GM10248 (cell line): ENCODE measurements around the gene AUH.
A peak's percentile ranks its signal among the peaks of the same experiment; 100 is the strongest.

Experiments
- CTCF ChIA-PET: fragments of 300-600 bp; sonication (Branson Sonifier 250); formaldehyde crosslinking; extraction: SDS; loops from one replicate; lab custom pipeline; 2021; ENCODE audit warnings: antibody characterized with exemption; lab: Yijun Ruan, JAX
- POLR2A ChIA-PET: fragments of 350-650 bp; sonication (Branson Sonifier 250); formaldehyde crosslinking; extraction: SDS; loops from one replicate; lab custom pipeline; 2020; ENCODE audit warnings: antibody characterized with exemption; lab: Yijun Ruan, JAX
- DNase-seq: peaks from one replicate; pipeline ENCODE4 v3.0.0; 2012; ENCODE audit errors: extremely low spot score
- TF ChIP-seq, protein P1 (sequence below): IDR thresholded peaks from 2 replicates; pipeline ENCODE4 v1.5.1; 2012; ENCODE audit warnings: mild to moderate bottlenecking, low read depth; ENCODE audit errors: extremely low read depth, missing control alignments, control extremely low read depth

AUH gene, protein sequence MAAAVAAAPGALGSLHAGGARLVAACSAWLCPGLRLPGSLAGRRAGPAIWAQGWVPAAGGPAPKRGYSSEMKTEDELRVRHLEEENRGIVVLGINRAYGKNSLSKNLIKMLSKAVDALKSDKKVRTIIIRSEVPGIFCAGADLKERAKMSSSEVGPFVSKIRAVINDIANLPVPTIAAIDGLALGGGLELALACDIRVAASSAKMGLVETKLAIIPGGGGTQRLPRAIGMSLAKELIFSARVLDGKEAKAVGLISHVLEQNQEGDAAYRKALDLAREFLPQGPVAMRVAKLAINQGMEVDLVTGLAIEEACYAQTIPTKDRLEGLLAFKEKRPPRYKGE

DNA sequence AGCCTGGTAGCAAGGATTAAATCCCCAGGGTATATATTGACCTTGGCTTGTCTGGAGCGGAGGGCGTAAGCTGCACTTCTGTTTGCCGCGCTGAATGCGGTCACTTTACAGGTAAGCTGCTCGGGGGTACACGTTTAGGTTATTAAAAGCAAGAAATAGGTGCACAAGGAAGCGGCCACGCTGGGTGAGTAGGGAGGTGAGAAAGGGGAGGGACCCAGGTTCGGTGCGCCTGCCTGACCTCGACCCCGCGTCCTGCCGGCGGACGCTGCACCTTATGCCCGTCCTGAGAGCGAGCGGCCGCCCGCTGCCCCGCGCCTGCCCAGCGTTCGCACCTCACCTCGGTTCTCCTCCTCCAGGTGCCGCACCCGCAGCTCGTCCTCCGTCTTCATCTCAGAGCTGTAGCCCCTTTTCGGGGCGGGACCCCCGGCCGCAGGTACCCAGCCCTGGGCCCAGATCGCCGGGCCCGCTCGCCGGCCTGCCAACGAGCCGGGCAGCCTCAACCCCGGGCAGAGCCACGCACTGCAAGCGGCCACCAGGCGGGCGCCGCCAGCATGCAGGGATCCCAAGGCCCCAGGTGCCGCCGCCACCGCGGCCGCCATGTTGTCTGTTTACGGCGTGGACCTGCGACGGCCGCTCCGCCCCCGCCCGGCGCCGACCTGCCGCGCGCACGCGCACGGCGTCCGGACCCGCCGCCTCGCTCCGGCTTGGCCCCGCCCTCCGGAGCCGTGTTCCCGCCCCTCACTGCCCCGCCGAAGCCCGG is at the start of gene AUH:
Gene AUH (minus strand): TSS at position 628 of the 760 bp plus-strand sequence. CDS start 29 bp downstream, at position 599.
- CTCF ChIA-PET, result interaction anchor here (1.0 to 1.3 kb wide), 6 partner anchors 14 to 447 kb away, joined by 3 read pairs; no protein-coding TSS in a partner anchor
- POLR2A ChIA-PET, result no interaction called here
- peak; percentile 96 for DNase-seq
- TF ChIP-seq, protein P1, sequence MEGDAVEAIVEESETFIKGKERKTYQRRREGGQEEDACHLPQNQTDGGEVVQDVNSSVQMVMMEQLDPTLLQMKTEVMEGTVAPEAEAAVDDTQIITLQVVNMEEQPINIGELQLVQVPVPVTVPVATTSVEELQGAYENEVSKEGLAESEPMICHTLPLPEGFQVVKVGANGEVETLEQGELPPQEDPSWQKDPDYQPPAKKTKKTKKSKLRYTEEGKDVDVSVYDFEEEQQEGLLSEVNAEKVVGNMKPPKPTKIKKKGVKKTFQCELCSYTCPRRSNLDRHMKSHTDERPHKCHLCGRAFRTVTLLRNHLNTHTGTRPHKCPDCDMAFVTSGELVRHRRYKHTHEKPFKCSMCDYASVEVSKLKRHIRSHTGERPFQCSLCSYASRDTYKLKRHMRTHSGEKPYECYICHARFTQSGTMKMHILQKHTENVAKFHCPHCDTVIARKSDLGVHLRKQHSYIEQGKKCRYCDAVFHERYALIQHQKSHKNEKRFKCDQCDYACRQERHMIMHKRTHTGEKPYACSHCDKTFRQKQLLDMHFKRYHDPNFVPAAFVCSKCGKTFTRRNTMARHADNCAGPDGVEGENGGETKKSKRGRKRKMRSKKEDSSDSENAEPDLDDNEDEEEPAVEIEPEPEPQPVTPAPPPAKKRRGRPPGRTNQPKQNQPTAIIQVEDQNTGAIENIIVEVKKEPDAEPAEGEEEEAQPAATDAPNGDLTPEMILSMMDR, result no peak

DNA sequence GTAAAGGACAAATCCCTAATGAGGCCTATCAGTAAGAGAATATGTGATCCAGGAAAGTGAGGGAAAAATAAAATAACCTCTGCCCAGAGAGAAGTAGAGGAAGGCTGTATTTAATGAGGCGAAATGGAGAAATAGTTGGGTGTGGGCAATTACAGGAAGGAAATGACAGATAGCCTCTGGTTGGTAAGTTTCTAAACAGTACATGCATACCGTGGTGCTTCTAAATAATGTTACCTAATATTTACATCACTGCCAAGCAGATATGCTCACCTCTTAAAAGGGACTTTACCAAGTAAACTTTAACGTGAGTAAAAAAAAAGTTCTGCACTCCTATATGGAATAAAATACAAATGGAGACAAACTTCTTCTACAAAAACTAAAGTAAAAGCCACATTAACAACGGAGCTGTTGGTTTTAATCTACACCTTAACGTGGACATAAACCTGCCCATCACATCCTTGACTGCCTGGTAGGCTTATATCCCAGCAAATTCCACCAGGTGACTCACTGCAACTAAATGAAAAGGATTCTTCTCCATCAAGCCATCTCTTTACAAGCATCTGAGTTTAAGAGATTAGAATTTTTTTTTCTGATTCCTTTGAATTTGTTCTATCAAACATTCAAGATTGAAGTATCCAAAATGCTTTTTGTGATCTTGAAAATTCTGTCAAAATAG is 49.5 kb upstream of the AUH start:
- TF ChIP-seq, protein P1, result no peak
- DNase-seq, result no peak
- CTCF ChIA-PET, result interaction anchor here (1.5 to 2.3 kb wide), 3 partner anchors 10 to 27 kb away, joined by 3 to 7 read pairs (median 4); no protein-coding TSS in a partner anchor
- POLR2A ChIA-PET, result no interaction called here

DNA sequence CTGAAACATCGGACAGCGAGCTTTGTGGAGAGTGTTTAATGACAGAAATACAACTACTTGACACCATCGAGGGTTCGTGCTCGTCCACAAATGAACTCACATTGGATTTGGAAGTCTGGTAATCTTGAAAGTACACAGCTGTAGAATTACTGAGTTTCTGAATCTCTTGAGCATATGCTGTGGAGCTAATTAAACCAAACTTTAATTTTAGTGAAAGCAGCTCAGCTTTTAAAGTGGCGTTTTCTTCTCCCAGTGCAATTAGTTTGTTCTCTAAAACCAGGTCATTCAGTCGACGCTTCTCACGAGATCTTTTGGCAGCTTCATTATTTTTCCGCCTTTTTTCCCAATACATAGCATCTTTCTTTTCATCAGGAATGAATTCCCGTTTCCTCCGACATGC is 48.4 kb upstream of the AUH start:
- POLR2A ChIA-PET, result no interaction called here
- no peak for DNase-seq
- CTCF ChIA-PET, result interaction anchor here (0.7 to 2.3 kb wide), 8 partner anchors 10 to 324 kb away, joined by 3 to 7 read pairs (median 3); no protein-coding TSS in a partner anchor
- TF ChIP-seq, protein P1, result no peak

DNA sequence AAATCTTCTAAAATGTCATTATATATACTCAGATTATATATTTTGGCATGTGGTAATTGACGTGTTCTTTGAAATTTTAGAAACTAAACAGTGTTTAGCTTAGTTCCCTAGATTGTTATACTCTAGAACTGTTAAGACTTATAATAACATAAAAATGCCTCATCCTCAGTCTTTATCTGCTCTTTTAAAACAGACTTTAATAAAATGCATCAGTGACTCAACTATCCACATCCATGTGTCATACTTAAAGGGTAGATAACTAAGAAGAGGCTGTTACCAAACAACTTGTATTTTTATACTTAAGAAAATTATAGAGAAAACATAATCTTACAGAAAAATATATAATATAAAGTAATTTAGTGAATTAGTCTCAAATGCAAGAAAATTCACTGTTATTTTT is 46.8 kb upstream of the AUH start:
- no peak for DNase-seq
- ChIA-PET CTCF (no interaction called here), POLR2A (no interaction called here)
- TF ChIP-seq, protein P1, result no peak

DNA sequence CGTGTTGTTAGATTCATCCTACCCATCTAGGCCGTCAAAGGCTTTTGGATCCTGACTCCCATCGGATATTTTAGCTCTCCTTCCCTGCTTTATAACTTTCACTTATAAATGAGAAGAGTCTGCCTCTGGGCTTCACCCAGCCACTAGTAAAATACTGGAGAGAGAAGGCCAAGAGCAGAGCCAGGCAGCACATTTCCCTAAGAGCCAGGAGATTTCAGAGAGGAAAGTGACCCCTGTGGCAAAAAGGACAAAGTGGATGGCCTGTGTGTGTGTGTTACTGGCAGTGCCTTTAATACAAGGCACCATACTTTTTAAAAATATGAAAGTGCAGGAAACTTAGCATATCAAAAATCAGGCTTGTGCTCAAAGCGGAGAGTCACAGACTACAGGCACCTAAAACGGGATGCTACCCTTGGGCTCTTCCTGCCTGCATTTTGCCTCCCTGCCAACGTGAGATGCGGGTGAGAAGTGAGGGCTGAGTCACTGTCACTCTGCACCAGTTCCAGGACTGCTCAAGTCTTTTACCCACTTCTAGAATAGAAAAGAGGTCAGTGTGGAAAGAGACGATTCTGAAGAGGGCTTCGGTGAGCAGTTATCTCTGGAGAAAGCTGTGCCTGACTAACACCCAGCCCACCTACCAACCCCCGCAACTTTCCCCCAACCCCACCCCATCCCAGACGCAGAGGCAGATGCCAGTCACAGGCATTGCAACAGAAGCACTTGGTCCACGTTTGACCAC is 46.0 kb upstream of the AUH start:
- TF ChIP-seq, protein P1, result no peak
- POLR2A ChIA-PET, result no interaction called here
- CTCF ChIA-PET, result no interaction called here
- no peak for DNase-seq
